Psoas muscle (tissue), 8 donors: ENCODE results near the gene BRCC3. TPM values are rescaled to one million over a fixed set of nuclear protein-coding genes. Genes with fewer than 3 reads are reported as not detected.
"Not testable (repeated sequence)": the region's sequence is repeated elsewhere in the genome, so short reads cannot be mapped to it uniquely, and the experiment has no call there.

ENCODE experiments used
- ATAC-seq, 4 donors: fragments of 200-7000 bp; cut with Tn5 transposase; one replicate each; pipeline ENCODE4 v1.9.1; 2020; ENCODE audit warnings: moderate library complexity in 3 of 4, mild to moderate bottlenecking in 2 of 4
- DNase-seq, 2 donors: peaks; one replicate each; pipeline ENCODE4 v3.0.0-alpha.2; 2020
- H3K27ac ChIP-seq: fragments of 200-600 bp; one replicate; pipeline ENCODE4 v1.8.0; 2022
- H3K27me3 ChIP-seq, 3 donors: fragments of 200-600 bp in 1 of 3; one replicate each; pipeline versions ENCODE4 v1.6.1 to v1.8.0; 2013 to 2022; ENCODE audit warnings: low read length in 2 of 3, mild to moderate bottlenecking in 2 of 3, moderate library complexity in 1 of 3; ENCODE audit not compliant: insufficient read depth in 3 of 3
- H3K36me3 ChIP-seq, 2 donors: fragments of 200-600 bp in 1 of 2; one replicate each; pipeline versions ENCODE4 v1.6.1 to v1.8.0; 2013 to 2022; ENCODE audit warnings: low read depth in 1 of 2, mild to moderate bottlenecking in 1 of 2, moderate library complexity in 1 of 2; ENCODE audit not compliant: insufficient read depth in 1 of 2
- H3K4me1 ChIP-seq: fragments of 200-600 bp; one replicate; pipeline ENCODE4 v1.8.0; 2022
- H3K4me3 ChIP-seq: fragments of 200-600 bp; one replicate; pipeline ENCODE4 v1.8.0; 2022; ENCODE audit warnings: mild to moderate bottlenecking
- H3K9me3 ChIP-seq: fragments of 200-600 bp; one replicate; pipeline ENCODE4 v1.8.0; 2022
- WGBS, 3 donors: extraction: QIAGEN DNeasy Blood & Tissue Kit; methylation state at CpG; one replicate each; pipeline versions ENCODE4 v1.1.6 to v1.1.7; 2013; 5-methylcytosine and 5-hydroxymethylcytosine counted together
- intact Hi-C, 2 donors: fragments of 100-400 bp; cut with DNase I; formaldehyde crosslinking; loops; one replicate each; pipeline versions ENCODE4 v1.11.0 to v1.14.2; 2022
- polyA plus RNA-seq, 3 donors: library from polyadenylated mRNA; stranded (reverse); fragments of 200-250 nt; gene quantifications; one replicate each; pipeline ENCODE4 v1.2.3, GENCODE V29; 2013
- total RNA-seq, 4 donors: library from RNA; stranded (reverse); fragmentation: NEBNext Ultra II Directional in 2 of 4; extraction: Animal tissue kit (Norgen Biotek cat#: 25700) in 2 of 4; gene quantifications; one replicate each; pipeline versions ENCODE4 v1.2.1 to v1.2.4, GENCODE V29; 2021 to 2023
- TF ChIP-seq, protein P1 (sequence below): fragments of 200-600 bp; IDR thresholded peaks from one replicate; pipeline ENCODE4 v1.8.0; 2022; ENCODE audit warnings: antibody characterized with exemption
- donor health status: healthy with polysubstance abuse.
- donor health status: DM: no; HTN: no; CAD: no; lungs with moderate emphysema.
- donor health status: Bipolar disorder and iron deficiency.
- donor health status: healthy.
- donor health status: DM: yes; HTN: yes; CAD: no.
- donor health status: DM: no; HTN: no; CAD: no.
- donor health status: DM: no; HTN: no; CAD: no.
- donor health status: DM: yes; HTN: yes; CAD: no.

Gene BRCC3
- total and polyA plus RNA-seq, 7 donors, result 7.3 to 18.2 (median 14.5) TPM

DNA sequence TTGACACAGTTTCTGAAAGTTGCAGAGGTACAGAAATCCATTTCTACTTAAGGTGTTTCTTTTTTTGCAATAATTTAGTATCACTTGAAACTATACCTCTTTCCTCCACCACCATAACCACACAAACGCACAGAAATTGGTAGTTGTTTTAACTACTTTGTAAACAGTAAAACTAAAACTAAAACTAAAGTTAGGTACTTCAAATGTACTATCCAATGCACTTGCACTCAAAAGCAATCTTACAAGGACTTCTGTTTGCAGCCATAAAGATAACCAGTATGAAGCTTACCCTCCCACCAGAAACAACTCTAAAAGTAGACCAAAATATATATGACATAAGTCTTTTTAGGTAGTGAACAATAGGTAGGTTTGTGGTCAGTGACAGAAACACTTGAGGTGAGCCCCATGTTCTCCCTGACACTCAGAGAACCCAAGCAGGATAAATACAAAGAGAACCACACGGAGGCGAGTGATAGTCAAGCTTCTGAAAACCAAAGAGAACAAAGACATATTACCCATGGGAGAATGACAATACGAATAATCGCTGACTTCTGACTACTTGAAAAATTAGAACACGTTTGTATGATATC is 72.7 kb downstream of the BRCC3 start:
- Histone ChIP-seq H3K27me3 (no peaks in the 10 kb centered on the region), H3K4me3 (no peak overlapping the region), H3K36me3 (no peaks in the 10 kb centered on the region), H3K4me1 (no peaks in the 10 kb centered on the region), H3K27ac (no peak overlapping the region), H3K9me3 (no peaks in the 10 kb centered on the region)
- intact Hi-C loops, result no loop called here
- TF ChIP-seq, protein P1, sequence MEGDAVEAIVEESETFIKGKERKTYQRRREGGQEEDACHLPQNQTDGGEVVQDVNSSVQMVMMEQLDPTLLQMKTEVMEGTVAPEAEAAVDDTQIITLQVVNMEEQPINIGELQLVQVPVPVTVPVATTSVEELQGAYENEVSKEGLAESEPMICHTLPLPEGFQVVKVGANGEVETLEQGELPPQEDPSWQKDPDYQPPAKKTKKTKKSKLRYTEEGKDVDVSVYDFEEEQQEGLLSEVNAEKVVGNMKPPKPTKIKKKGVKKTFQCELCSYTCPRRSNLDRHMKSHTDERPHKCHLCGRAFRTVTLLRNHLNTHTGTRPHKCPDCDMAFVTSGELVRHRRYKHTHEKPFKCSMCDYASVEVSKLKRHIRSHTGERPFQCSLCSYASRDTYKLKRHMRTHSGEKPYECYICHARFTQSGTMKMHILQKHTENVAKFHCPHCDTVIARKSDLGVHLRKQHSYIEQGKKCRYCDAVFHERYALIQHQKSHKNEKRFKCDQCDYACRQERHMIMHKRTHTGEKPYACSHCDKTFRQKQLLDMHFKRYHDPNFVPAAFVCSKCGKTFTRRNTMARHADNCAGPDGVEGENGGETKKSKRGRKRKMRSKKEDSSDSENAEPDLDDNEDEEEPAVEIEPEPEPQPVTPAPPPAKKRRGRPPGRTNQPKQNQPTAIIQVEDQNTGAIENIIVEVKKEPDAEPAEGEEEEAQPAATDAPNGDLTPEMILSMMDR, result no peak
- no peak for ATAC-seq
- WGBS, 3 donors, result 59 to 80% (median 79%) methylated on average over 6 of the region's 6 CpGs
- no peak for DNase-seq

DNA sequence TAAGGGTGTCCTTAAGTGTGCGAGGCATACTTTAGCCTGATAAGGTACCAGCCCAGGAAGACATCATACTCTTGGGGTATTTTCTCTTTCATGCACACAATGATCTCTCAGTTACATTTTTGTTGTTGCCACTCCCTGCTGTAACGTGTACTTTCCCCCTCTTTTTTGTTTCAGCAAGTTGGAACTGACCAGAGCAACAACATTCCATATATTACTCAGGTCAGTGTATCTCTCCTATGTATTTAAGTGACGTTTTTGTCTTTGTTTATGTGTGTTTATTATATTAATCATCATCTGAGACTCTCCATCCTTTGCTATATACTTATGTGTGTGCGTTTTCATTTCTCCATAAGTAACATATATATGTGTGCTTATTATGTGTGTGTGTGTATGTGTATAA is 73.6 kb downstream of the BRCC3 start:
- WGBS, 3 donors, result 38 to 72% (median 70%) methylated on average over 4 of the region's 4 CpGs
- H3K27me3 ChIP-seq, result no peaks in the 10 kb centered on the region
- intact Hi-C loops, result no loop called here
- no peak overlapping the region for H3K4me3 ChIP-seq
- no peaks in the 10 kb centered on the region for H3K9me3 ChIP-seq
- TF ChIP-seq, protein P1, result no peak
- ATAC-seq (no peak), DNase-seq (no peak)
- H3K4me1 ChIP-seq, result no peaks in the 10 kb centered on the region
- H3K27ac ChIP-seq, result no peak overlapping the region
- H3K36me3 ChIP-seq, result no peaks in the 10 kb centered on the region

DNA sequence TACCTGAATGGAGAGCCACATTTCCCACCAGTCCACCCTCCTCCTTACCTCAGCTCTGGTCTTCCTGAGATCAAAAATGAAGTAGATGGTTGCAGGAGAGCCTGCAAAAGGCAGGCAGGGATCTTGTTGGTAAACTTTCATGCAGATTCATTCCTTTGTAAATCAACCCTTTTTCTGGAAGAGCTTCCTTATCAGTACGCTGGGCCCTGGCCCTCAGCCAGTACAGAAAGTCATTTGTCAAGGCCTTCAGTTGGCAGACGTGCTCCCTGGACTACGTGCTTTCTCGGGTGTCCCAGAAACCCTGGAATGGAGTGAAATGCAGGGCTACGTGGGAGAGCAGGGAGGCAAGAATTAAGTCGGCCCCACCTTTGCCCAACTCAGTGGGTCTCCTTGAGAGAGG is 76.3 kb downstream of the BRCC3 start:
- H3K27me3 ChIP-seq, H3K9me3 ChIP-seq, H3K4me1 ChIP-seq, H3K4me3 ChIP-seq, intact Hi-C loops, H3K36me3 ChIP-seq, H3K27ac ChIP-seq, ATAC-seq, DNase-seq: not testable (repeated sequence)
- 6 to 22% (median 6%) methylated on average over 1 of the region's 6 CpGs for WGBS, 3 donors

DNA sequence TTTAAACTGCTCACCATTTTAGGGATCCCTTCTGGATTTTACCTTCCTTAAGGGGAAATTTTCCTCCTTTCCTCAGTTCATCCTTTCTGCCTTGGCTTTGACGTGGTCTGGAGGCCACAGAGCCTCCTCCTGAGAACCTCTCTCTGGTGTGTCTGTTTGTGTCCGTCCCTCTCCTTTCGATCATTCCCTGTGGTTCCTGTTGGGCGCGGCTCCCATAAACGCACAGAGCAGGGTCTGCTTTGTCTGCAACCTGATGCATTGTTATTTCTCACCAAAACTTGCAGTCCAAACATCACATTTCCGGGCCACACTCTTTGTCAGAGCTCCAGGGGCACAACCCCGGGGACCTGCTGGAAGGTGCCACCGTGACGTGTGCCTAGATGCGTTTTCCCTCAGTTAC is 76.9 kb downstream of the BRCC3 start:
- H3K9me3 ChIP-seq, ATAC-seq, H3K27ac ChIP-seq, intact Hi-C loops, DNase-seq, H3K4me1 ChIP-seq, H3K27me3 ChIP-seq, H3K36me3 ChIP-seq, H3K4me3 ChIP-seq: not testable (repeated sequence)
- no CpG with 5 or more reads among the region's 11 CpGs for WGBS, 3 donors

DNA sequence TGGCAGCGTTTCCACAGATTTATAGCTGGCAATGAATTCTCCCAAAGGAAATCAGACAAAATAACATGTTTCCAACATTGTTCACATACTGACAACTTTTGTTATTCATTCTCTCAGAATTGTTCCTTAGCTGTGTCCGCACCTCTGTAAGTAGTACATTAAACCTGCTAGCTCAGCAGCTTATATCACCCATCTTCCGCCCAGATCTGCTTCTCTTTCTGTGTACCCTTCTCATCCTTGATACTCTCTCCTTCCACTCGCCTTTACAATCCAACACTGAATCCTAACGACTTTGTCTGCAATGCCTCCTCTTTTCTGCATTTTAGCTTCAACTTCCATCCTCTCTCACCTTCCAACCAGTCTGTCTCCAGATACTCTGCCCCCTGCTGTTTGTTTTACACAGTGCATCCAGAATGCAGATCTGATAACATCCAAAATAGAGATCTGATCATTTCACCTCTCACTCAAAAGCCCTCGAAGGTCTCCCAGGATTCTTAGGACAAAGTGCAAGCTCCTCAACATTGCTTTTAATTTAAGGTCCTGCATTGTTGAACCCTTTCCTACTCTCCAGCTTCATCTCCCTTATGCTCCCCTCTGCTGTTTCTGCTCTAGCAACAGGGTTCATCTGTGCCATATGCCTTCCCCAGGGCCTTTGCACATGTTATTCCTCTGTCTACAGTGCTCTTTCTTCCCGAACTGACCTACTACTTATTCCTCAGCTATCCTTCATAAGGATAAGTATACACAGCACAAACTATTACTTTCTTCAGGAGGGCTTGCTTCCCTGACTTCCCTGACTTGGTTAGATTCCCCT is 77.6 kb downstream of the BRCC3 start:
- Histone ChIP-seq H3K27ac (no peak overlapping the region), H3K27me3 (no peaks in the 10 kb centered on the region), H3K4me1 (no peaks in the 10 kb centered on the region), H3K36me3 (no peaks in the 10 kb centered on the region), H3K9me3 (no peaks in the 10 kb centered on the region), H3K4me3 (no peak overlapping the region)
- TF ChIP-seq, protein P1, result peak; percentile 35
- no peak for DNase-seq
- intact Hi-C loops, result no loop called here
- no peak for ATAC-seq
- 48 to 60% (median 52%) methylated on average over 6 to 7 of the region's 7 CpGs for WGBS, 3 donors
